ENCODE data around the gene SERPINB5.

Gene SERPINB5

GRCh38 chr18:63470751-63471150 is 6.0 kb upstream of the SERPINB5 start:
- DNase-seq = no peak

DNA sequence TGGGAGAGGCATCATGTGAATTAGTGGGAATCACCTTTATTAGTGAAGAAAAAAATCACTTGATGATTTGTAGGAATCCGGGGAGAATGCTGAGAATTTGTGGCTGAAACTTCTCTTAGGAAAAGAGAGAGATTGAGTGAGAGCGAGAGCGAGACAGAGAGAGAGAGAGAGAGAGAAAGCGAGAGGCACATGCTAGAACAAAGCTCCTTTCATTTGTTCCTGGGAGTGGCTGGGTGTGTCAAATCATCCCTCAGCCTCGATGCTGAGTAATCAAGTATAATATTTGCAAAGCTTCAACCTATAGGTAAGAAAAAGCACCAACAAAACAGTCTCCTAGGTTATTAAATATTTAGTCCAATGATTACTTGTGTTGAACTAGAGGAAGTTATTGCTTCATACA is 4.4 kb upstream of the SERPINB5 start:
- DNase-seq = no peak

DNA sequence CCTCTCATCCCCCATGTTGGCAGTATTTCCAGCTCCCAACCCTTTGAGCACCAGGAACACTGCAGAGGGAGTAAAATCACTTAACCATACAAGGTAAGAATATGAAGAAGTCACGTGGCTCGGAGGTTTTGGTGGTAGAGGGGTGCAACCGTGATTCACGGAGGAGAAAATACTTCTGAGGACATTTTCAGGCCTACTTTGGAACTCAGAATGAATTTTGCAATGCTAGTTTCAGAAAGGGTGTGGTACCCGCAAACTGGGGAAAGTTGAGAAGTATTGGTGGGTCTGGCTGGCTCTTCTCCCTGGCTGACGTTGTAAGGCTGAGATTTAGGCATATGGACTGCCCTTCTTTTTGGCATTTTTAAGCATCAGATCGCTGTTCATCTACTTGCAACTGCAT is 442 bp downstream of the SERPINB5 start:
- no peak for DNase-seq

DNA sequence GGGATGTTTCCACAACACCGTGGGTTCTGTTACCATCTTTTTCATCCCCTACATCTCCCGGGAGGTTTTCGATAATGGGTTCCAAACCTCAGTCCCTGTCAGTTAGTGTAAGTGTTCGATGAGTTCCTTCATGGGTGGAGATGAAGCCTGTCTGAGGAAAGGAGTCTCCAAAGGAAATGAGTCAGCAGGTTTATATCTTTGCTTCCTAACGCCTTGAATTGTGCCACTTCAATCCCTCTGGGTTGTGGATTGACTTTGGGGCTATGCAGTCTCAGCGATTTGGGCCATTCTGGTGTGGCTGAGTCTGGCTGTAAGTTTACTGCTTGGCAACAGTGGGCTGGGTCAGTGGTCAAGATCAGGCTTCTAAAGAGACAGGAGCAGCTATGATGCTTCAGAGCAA is 1.2 kb downstream of the SERPINB5 start:
- DNase-seq = no peak

- no peak for DNase-seq
Observed at GRCh38 chr18:63479826-63480225, 3.1 kb downstream of the SERPINB5 start.

DNA sequence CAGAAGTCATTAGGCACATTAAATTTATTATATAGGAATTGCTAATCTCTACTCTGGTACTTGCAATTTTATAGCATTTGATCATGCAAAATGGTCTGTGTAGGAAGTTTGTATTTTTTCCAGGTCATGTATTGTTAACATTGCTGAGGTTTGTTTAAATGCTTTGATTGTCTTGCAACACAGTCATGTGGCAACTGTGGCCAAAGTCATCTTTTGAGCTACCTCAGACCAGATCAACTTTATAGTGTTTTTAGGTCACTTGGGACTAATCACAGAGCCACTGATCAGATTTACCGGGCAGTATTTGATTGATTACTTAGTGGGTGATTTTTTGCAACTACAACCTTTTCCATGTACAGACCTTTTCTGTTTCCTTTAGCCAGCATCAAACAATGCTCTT is 3.7 kb downstream of the SERPINB5 start:
- no peak for DNase-seq

- no peak for DNase-seq
Observed at GRCh38 chr18:63480915-63481314, 4.2 kb downstream of the SERPINB5 start.

GRCh38 chr18:63487676-63488075 is 10.9 kb downstream of the SERPINB5 start:
- no peak for DNase-seq

DNA sequence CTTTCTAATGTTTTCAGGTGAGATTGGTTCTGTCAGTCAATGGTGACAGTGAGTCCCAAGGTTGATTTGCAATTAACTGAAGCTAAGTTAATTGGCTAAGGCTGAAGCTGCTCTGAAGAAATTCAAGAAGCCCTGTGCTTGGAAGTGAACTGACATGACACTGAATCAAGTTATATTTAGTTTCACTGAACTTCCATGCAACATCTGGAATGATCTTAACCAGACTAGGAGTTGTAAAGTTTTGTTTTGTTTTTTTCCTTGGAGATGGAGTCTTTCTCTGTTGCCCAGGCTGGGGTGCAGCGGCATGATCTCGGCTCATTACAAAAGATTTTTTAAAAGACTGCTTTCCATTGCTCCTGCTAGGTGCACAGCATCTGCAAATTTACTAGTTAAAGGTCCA is 11.4 kb downstream of the SERPINB5 start:
- no peak for DNase-seq

DNA sequence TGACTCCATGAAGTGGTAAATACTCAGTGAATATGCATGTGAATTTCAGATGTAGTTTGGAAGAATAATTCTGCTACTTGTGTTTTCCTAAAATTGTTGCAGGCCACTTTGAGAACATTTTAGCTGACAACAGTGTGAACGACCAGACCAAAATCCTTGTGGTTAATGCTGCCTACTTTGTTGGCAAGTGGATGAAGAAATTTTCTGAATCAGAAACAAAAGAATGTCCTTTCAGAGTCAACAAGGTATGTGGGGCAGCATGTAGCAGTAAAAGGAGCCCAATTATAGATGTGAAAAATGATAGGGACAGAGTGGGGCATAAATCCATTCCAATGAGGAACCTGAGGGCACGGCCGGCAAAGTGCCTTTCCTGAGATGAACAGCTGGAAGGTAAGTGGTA is 16.1 kb downstream of the SERPINB5 start:
- no peak for DNase-seq

GRCh38 chr18:63495675-63496074 is 18.9 kb downstream of the SERPINB5 start:
- DNase-seq = no peak

- DNase-seq = peak; percentile 60
Observed at GRCh38 chr18:63505566-63506335, 29.0 kb downstream of the SERPINB5 start.

GRCh38 chr18:63506336-63506646 is 29.5 kb downstream of the SERPINB5 start:
- DNase-seq = no peak

DNA sequence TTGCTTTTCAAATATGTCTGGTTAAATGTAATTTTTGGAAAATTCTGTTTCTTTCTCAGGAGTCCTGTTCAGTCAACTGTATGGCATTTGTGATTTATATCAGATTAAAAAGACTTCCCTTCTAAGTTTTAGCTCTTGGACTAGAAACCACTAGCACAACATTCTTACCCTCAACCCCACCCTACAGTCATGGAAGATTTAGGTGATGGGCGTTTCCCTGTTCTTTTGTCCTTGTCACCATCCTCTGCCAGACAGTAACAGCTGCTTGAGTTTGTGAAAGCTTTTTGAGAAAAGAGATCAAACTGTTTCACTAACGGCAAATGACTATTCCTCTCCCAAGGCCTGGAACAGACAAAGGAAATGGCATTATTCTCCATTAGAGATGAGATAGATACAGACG is 31.8 kb downstream of the SERPINB5 start:
- no peak for DNase-seq

DNA sequence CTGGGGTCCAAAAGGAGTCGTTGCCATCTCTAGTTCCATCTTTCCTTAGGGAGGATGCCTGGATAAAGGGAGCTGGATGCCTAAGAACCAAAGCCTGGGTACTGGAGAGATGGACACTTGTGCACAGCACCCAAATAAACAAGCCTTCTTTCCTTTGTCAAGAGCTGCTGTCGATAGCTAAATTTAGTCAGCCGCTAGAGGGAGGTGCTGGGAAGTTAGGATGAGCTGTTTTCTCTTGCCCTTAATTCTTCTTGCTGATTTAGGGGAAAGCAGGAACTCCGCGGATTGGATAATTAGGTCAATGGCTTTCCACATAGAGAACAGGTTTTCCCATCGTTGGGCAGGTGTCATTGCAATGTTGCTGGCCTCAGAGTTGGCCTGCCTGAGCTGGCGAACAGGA is 34.5 kb downstream of the SERPINB5 start:
- peak; percentile 39 for DNase-seq

DNA sequence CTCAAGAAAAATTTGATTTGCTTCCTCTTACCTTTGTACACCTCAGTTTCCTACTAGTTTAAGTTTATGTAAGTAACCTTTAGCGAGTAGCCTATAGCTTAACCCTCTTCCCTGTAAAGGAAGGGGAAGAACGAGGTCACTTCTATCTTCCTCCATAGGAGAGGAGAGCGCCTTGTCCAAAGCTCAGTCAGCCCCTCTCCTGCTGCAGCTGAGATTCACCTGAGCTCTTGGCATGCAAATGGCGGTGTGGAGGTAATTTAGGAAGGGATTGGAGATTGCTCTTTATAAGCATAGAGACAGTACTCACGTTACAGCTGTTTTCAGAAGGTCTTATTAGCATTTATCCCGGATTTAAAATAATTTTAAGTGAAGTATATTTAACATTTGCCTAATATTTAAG is 37.6 kb downstream of the SERPINB5 start:
- DNase-seq = no peak

DNA sequence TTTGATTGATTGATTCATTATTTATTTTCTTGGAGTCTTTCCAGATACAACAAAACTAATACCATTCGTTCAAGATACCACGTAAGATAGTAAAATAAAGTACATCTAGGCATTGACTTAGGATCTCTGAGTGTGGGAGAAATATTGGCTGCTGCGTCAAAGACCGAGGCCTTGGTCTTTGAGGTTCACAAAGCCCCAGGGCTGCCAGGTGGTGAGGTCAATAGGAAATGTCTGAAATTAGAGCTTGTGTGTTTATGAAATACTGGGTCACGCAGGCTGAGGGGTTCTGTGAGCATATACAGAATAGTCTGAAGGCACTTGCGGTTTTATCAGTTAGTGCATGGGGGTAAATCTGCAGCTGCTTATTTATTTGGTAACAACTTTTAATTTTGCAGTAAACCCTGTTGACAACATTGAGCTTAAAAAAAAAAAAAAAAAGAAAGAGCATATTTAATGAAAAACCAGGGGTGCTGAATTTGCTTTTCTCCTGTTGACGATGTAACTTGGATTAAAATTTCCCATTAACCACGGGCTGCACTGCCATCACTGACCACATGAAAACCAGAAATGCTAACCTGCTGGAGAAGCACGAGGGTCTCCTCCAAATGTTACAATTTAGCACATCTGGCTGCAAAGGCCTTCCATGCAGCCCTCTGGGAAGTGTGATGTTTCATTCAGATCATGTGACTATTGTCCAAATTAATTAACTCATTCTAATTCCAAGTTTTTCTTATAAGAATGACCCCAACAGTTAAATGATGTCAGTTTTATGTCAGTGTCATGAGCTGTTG is 38.3 kb downstream of the SERPINB5 start:
- DNase-seq = no peak

- DNase-seq = no peak
Observed at GRCh38 chr18:63515801-63516200, 39.0 kb downstream of the SERPINB5 start.

- DNase-seq = peak; percentile 91
Observed at GRCh38 chr18:63518178-63519012, 41.6 kb downstream of the SERPINB5 start.

GRCh38 chr18:63520053-63520685 is 43.4 kb downstream of the SERPINB5 start:
- no peak for DNase-seq

- no peak for DNase-seq
Observed at GRCh38 chr18:63523660-63524059, 46.9 kb downstream of the SERPINB5 start.

GRCh38 chr18:63527251-63527650 is 50.5 kb downstream of the SERPINB5 start:
- no peak for DNase-seq

DNA sequence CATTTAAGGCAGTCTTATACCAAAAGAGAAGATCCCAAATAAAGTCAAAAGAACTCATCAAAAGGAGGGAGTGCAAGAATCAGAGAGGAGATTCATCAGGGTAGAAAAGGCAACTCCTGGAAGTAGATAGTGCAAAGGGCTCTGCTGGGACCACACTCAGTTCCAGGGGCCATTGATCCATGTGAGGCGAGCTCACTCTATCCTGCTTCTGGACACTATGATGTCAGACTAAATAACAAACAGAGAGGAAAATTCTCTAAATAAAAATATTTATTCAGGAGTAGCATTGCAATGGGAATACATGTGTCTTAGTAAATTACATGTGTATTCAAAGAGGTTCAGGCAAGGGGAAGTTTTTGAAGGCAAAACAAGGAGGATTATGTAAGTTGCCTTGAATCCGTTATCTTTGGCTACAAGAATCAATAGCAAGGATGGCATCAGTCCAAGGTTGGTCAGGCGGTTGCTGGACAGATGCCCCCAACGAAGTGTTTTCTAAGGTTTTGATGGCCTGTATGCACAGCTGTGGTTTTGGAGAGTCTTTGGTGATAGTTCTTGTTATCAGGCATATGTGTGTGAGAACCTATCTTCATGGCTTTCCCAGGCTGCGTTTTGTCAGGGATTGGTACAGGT is 52.2 kb downstream of the SERPINB5 start:
- DNase-seq = no peak

Measured in suppressor macrophage treated with lipopolysaccharide for 4 hours (primary cell).